Astrocyte (in vitro differentiated cells and primary cell): ENCODE data around the gene CAT. TPM values are rescaled to one million over a fixed set of nuclear protein-coding genes. Genes with fewer than 3 reads are reported as not detected.

Experiments used
- DNase-seq: peaks from one replicate; pipeline ENCODE4 v3.0.0-alpha.2; 2010; ENCODE audit warnings: low read depth
- FAIRE-seq: peaks from 2 replicates; lab custom pipeline; 2011; peaks lifted over from hg19 to GRCh38; lab: Jason Lieb, UNC
- H2AFZ ChIP-seq: 2 replicates; pipeline ENCODE4 v1.6.0; 2012; ENCODE audit warnings: low read depth, low read length, inconsistent platforms
- H3K27ac ChIP-seq: 2 replicates; pipeline ENCODE4 v1.5.1; 2011; ENCODE audit warnings: low read depth, low read length, inconsistent platforms
- H3K27me3 ChIP-seq: 2 replicates; pipeline ENCODE4 v1.6.0; 2011; ENCODE audit warnings: low read length, inconsistent platforms; ENCODE audit not compliant: insufficient read depth
- H3K36me3 ChIP-seq: 2 replicates; pipeline ENCODE4 v1.5.1; 2011; ENCODE audit warnings: low read length, inconsistent platforms; ENCODE audit not compliant: insufficient read depth
- H3K4me1 ChIP-seq: 2 replicates; pipeline ENCODE4 v1.5.1; 2011; ENCODE audit warnings: low read length, inconsistent platforms; ENCODE audit not compliant: insufficient read depth
- H3K4me2 ChIP-seq: 2 replicates; pipeline ENCODE4 v1.6.0; 2012; ENCODE audit warnings: low read length, inconsistent platforms
- H3K4me3 ChIP-seq: 2 replicates; pipeline ENCODE4 v1.5.1; 2011; ENCODE audit warnings: low read depth, mild to moderate bottlenecking, low read length, inconsistent platforms; ENCODE audit not compliant: insufficient read depth
- H3K79me2 ChIP-seq: 2 replicates; pipeline ENCODE4 v1.6.0; 2012; ENCODE audit warnings: mild to moderate bottlenecking, low read length, inconsistent platforms; ENCODE audit not compliant: insufficient read depth
- H3K9ac ChIP-seq: 2 replicates; pipeline ENCODE4 v1.6.0; 2012; ENCODE audit warnings: mild to moderate bottlenecking, low read length, inconsistent platforms
- H3K9me3 ChIP-seq: 2 replicates; pipeline ENCODE4 v1.5.1; 2012; ENCODE audit warnings: low read depth, mild to moderate bottlenecking, low read length, inconsistent platforms; ENCODE audit not compliant: insufficient read depth
- H4K20me1 ChIP-seq: 2 replicates; pipeline ENCODE4 v1.6.0; 2012; ENCODE audit warnings: low read length, inconsistent platforms; ENCODE audit not compliant: insufficient read depth
- H3K27ac Mint-ChIP-seq: one replicate; pipeline ENCODE4 v1.8.0; 2021; ENCODE audit warnings: mild to moderate bottlenecking, mixed read lengths; ENCODE audit not compliant: unreplicated experiment
- H3K27me3 Mint-ChIP-seq: one replicate; pipeline ENCODE4 v1.8.0; 2021; ENCODE audit warnings: low read depth, mixed read lengths; ENCODE audit not compliant: unreplicated experiment
- H3K36me3 Mint-ChIP-seq: one replicate; pipeline ENCODE4 v1.8.0; 2021; ENCODE audit warnings: low read depth, mixed read lengths; ENCODE audit not compliant: unreplicated experiment
- H3K4me1 Mint-ChIP-seq: one replicate; pipeline ENCODE4 v1.8.0; 2021; ENCODE audit warnings: low read depth, mixed read lengths; ENCODE audit not compliant: unreplicated experiment
- H3K4me3 Mint-ChIP-seq: one replicate; pipeline ENCODE4 v1.8.0; 2021; ENCODE audit warnings: mild to moderate bottlenecking, moderate library complexity, mixed read lengths; ENCODE audit not compliant: unreplicated experiment
- H3K9me3 Mint-ChIP-seq: one replicate; pipeline ENCODE4 v1.8.0; 2021; ENCODE audit warnings: mild to moderate bottlenecking, mixed read lengths; ENCODE audit not compliant: unreplicated experiment
- EZH2 ChIP-seq: IDR thresholded peaks from 2 replicates; pipeline ENCODE4 v1.6.1; 2012; ENCODE audit warnings: mild to moderate bottlenecking, low read length, inconsistent platforms; ENCODE audit not compliant: insufficient read depth
- total RNA-seq: library from RNA; stranded (reverse); gene quantifications from 2 replicates; pipeline ENCODE4 v1.2.1, GENCODE V29; 2021
- TF ChIP-seq, protein P1 (sequence below): IDR thresholded peaks from 2 replicates; pipeline ENCODE4 v1.5.1; 2011; ENCODE audit warnings: low read depth, mild to moderate bottlenecking, inconsistent platforms, low read length, moderate library complexity; ENCODE audit not compliant: insufficient read depth

CAT gene
- total RNA-seq, 1 donor from 2014 or later = 17.6 TPM

DNA sequence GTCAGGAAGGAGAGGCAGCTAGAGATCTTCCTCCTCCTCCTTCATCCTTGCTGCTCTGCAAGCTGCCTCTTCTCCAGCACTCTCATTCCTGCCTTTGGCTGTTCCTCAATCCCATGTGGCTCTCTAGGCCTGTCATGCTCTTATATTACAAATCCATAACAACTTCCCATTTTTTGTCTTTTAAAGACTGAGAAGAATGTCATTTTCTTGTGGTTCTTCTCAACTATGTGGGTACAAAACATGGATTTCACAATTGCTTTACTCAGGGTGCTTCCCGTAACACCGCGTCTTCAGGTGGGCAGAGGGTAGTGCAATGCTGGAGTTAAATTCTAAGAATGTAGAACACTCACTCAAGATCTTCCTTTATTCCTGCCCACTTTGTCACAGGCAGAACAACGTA, 6.8 kb upstream of the CAT start:
- no peak for FAIRE-seq
- no peak overlapping the region for H3K27ac Mint-ChIP-seq

GRCh38 chr11:34432822-34433221, 5.9 kb upstream of the CAT start:
- no peaks in the 10 kb centered on the region for H3K4me1 Mint-ChIP-seq

More for the DNA sequence above, 6.8 kb upstream of the CAT start:
- H2AFZ ChIP-seq = no peak overlapping the region
- H3K9ac ChIP-seq = no peak overlapping the region
- no peaks in the 10 kb centered on the region for H3K9me3 ChIP-seq
- no peaks in the 10 kb centered on the region for H3K27me3 Mint-ChIP-seq
- H3K36me3 ChIP-seq = no peaks in the 10 kb centered on the region
- peaks cover 4% of the 10 kb centered on the region for H3K4me1 ChIP-seq
- H3K4me2 ChIP-seq = no peak overlapping the region
- no peaks in the 10 kb centered on the region for H3K36me3 Mint-ChIP-seq
- no peak overlapping the region for H3K4me3 ChIP-seq
- H4K20me1 ChIP-seq = no peaks in the 10 kb centered on the region
- H3K4me1 Mint-ChIP-seq = peaks cover 4% of the 10 kb centered on the region
- no peaks in the 10 kb centered on the region for H3K79me2 ChIP-seq
- no peak overlapping the region for H3K4me3 Mint-ChIP-seq
- DNase-seq = no peak
- H3K9me3 Mint-ChIP-seq = peaks cover 4% of the 10 kb centered on the region
- no peaks in the 10 kb centered on the region for H3K27me3 ChIP-seq
- TF ChIP-seq, protein P1, sequence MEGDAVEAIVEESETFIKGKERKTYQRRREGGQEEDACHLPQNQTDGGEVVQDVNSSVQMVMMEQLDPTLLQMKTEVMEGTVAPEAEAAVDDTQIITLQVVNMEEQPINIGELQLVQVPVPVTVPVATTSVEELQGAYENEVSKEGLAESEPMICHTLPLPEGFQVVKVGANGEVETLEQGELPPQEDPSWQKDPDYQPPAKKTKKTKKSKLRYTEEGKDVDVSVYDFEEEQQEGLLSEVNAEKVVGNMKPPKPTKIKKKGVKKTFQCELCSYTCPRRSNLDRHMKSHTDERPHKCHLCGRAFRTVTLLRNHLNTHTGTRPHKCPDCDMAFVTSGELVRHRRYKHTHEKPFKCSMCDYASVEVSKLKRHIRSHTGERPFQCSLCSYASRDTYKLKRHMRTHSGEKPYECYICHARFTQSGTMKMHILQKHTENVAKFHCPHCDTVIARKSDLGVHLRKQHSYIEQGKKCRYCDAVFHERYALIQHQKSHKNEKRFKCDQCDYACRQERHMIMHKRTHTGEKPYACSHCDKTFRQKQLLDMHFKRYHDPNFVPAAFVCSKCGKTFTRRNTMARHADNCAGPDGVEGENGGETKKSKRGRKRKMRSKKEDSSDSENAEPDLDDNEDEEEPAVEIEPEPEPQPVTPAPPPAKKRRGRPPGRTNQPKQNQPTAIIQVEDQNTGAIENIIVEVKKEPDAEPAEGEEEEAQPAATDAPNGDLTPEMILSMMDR = no peak
- no peak for TF ChIP-seq EZH2
- no peak overlapping the region for H3K27ac ChIP-seq

GRCh38 chr11:34433899-34434298, 4.8 kb upstream of the CAT start:
- Mint-ChIP-seq H3K4me1 (no peaks in the 10 kb centered on the region), H3K27me3 (no peaks in the 10 kb centered on the region), H3K4me3 (no peak overlapping the region), H3K27ac (no peak overlapping the region), H3K9me3 (peaks cover 4% of the 10 kb centered on the region), H3K36me3 (no peaks in the 10 kb centered on the region)
- no peaks in the 10 kb centered on the region for H3K79me2 ChIP-seq
- no peak overlapping the region for H3K4me3 ChIP-seq
- no peak overlapping the region for H3K27ac ChIP-seq
- no peak for FAIRE-seq
- DNase-seq = no peak
- no peaks in the 10 kb centered on the region for H3K9me3 ChIP-seq
- no peaks in the 10 kb centered on the region for H3K27me3 ChIP-seq
- H2AFZ ChIP-seq = no peak overlapping the region
- H3K4me1 ChIP-seq = no peaks in the 10 kb centered on the region
- no peaks in the 10 kb centered on the region for H4K20me1 ChIP-seq
- H3K36me3 ChIP-seq = no peaks in the 10 kb centered on the region
- TF ChIP-seq, protein P1 = no peak
- no peak for TF ChIP-seq EZH2
- no peak overlapping the region for H3K4me2 ChIP-seq
- H3K9ac ChIP-seq = no peak overlapping the region

More at GRCh38 chr11:34432822-34433221, 5.9 kb upstream of the CAT start:
- Histone ChIP-seq H4K20me1 (no peaks in the 10 kb centered on the region), H3K4me2 (no peak overlapping the region), H3K79me2 (no peaks in the 10 kb centered on the region), H3K36me3 (no peaks in the 10 kb centered on the region), H3K4me3 (no peak overlapping the region), H3K9ac (no peak overlapping the region), H3K9me3 (no peaks in the 10 kb centered on the region), H3K27me3 (no peaks in the 10 kb centered on the region), H2AFZ (no peak overlapping the region), H3K4me1 (no peaks in the 10 kb centered on the region), H3K27ac (no peak overlapping the region)
- FAIRE-seq (no peak), DNase-seq (no peak)
- Mint-ChIP-seq H3K9me3 (peaks cover 4% of the 10 kb centered on the region), H3K27me3 (no peaks in the 10 kb centered on the region), H3K27ac (no peak overlapping the region), H3K36me3 (no peaks in the 10 kb centered on the region), H3K4me3 (no peak overlapping the region)
- TF ChIP-seq, protein P1 = no peak
- TF ChIP-seq EZH2 = no peak
